Activated CD4-positive, alpha-beta memory T cell treated with anti-CD3 and anti-CD28 coated beads, Interleukin-2, amount 10 ng/mL, durations not matched to agents 7 days and 5 days (primary cell): Measurements from ENCODE around the gene RABGGTA. TPM values are rescaled to one million over a fixed set of nuclear protein-coding genes. Genes with fewer than 3 reads are reported as not detected.
A peak's percentile ranks its signal among the peaks of the same experiment; 100 is the strongest.

ENCODE experiments used
- CTCF ChIA-PET: fragments of 350-600 bp; sonication (Branson Sonifier 250); formaldehyde crosslinking; loops from one replicate; lab custom pipeline; 2021; ENCODE audit warnings: antibody characterized with exemption, inconsistent platforms; lab: Charles Lee
- POLR2A ChIA-PET: fragments of 350-600 bp; sonication (Branson Sonifier 250); formaldehyde crosslinking; loops from one replicate; lab custom pipeline; 2021; ENCODE audit warnings: antibody characterized with exemption; lab: Charles Lee
- DNase-seq: peaks from one replicate; pipeline ENCODE4 v3.0.0-alpha.2; 2020
- H3K27ac Mint-ChIP-seq: one replicate; pipeline ENCODE4 v1.8.0; 2021; ENCODE audit warnings: mild to moderate bottlenecking, mixed read lengths
- H3K27me3 Mint-ChIP-seq: one replicate; pipeline ENCODE4 v1.8.0; 2021; ENCODE audit warnings: mixed read lengths
- H3K36me3 Mint-ChIP-seq: one replicate; pipeline ENCODE4 v1.8.0; 2021; ENCODE audit warnings: low read depth, mixed read lengths
- H3K4me1 Mint-ChIP-seq: one replicate; pipeline ENCODE4 v1.8.0; 2021; ENCODE audit warnings: mixed read lengths
- H3K4me3 Mint-ChIP-seq: one replicate; pipeline ENCODE4 v1.8.0; 2021; ENCODE audit warnings: mild to moderate bottlenecking, mixed read lengths
- H3K9me3 Mint-ChIP-seq: one replicate; pipeline ENCODE4 v1.8.0; 2021; ENCODE audit warnings: mixed read lengths
- total RNA-seq, 2 experiments: library from RNA; stranded (reverse); gene quantifications; one replicate each; pipeline ENCODE4 v1.2.3, GENCODE V29; 2021

Gene RABGGTA
- total RNA-seq: 10 to 100 TPM; 40.2 to 41.0 TPM

DNA sequence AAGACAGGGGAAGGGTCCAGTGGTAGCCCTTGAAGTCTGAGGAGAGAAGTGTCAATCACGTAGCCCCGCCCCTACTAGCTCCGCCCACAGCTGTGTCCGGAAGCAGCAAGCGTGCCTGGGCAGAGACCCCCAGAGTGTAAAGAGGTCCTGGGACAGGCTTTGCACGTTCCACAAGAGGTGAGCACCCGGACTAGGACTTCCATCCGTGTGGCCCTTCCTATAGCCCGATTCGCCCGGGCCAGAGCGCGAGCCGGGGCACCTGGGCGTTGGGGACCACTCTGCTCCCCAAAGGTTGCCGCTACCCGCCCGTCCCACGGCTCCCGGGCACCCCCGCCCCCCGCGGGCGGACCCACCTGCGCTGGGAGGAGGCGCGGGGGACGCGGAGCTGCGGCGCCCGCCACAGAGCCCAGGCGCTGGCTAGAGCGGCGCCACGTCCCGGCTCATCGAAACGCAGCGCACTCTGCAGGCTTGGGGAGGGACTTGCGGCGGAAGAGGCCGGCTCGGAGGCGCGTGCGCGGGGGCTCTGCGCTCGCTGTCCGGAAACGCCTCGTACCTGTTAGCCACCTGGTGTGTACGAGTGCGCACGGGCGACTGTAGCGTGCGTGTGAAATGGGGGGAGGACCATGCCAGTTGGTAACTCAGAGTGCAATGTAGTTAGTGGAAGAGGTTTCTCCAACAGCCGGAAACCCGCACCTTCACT lies at the start of gene RABGGTA:
Gene RABGGTA, minus strand, starts transcription at position 464 of the 700 bp plus-strand sequence. CDS start 482 bp downstream, outside the sequence.
- H3K4me3 Mint-ChIP-seq: peak within 1 kb of the TSS; percentile 86
- H3K27ac Mint-ChIP-seq: peak within 1 kb of the TSS; percentile 92
- H3K4me1 Mint-ChIP-seq: peaks cover 43% of the 10 kb centered on the region

GRCh38 chr14:24317141-24317928 lies 45.9 kb upstream of the RABGGTA start:
- no peaks in the 10 kb centered on the region for H3K9me3 Mint-ChIP-seq

More for the DNA sequence above, at the start of gene RABGGTA:
- CTCF ChIA-PET: interaction anchor here (0.6 to 6.1 kb wide), 28 partner anchors 9 to 214 kb away, joined by 3 to 90 read pairs (median 6); partner anchors contain the start of genes CIDEB, DHRS1, IRF9 and LTB4R
- Mint-ChIP-seq H3K9me3 (no peaks in the 10 kb centered on the region), H3K36me3 (peaks cover 16% of the 10 kb centered on the region), H3K27me3 (no peaks in the 10 kb centered on the region)
- POLR2A ChIA-PET: interaction anchor here (0.6 to 5.8 kb wide), 34 partner anchors 8 to 400 kb away, joined by 3 to 80 read pairs (median 6); partner anchors contain the start of genes CBLN3, CHMP4A, CIDEB and DCAF11
- peak; percentile 90 for DNase-seq

GRCh38 chr14:24316597-24316950 lies 45.2 kb upstream of the RABGGTA start:
- H3K27ac Mint-ChIP-seq: no peak overlapping the region
- POLR2A ChIA-PET: no interaction called here
- no peak overlapping the region for H3K4me3 Mint-ChIP-seq
- peaks cover 14% of the 10 kb centered on the region for H3K27me3 Mint-ChIP-seq
- CTCF ChIA-PET: interaction anchor here (1.4 kb wide), 1 partner anchor 12 kb away, joined by 3 read pairs; no protein-coding TSS in a partner anchor
- peaks cover 56% of the 10 kb centered on the region for H3K4me1 Mint-ChIP-seq
- H3K9me3 Mint-ChIP-seq: no peaks in the 10 kb centered on the region
- DNase-seq: no peak
- peaks cover 41% of the 10 kb centered on the region for H3K36me3 Mint-ChIP-seq

More at GRCh38 chr14:24317141-24317928, 45.9 kb upstream of the RABGGTA start:
- Mint-ChIP-seq H3K4me1 (peaks cover 49% of the 10 kb centered on the region), H3K27ac (no peak overlapping the region), H3K4me3 (no peak overlapping the region), H3K27me3 (peaks cover 16% of the 10 kb centered on the region), H3K36me3 (peaks cover 37% of the 10 kb centered on the region)
- CTCF ChIA-PET: interaction anchor here (1.1 to 2.5 kb wide), 3 partner anchors 9 to 120 kb away, joined by 4 to 15 read pairs (median 6); partner anchors contain the start of gene CIDEB
- DNase-seq: no peak
- POLR2A ChIA-PET: interaction anchor here (1.1 to 1.7 kb wide), 3 partner anchors 12 to 86 kb away, joined by 3 to 5 read pairs (median 4); no protein-coding TSS in a partner anchor

- Mint-ChIP-seq H3K4me3 (no peak overlapping the region), H3K27ac (peak overlapping the region; percentile 96), H3K36me3 (peaks cover 41% of the 10 kb centered on the region), H3K4me1 (peaks cover 56% of the 10 kb centered on the region), H3K9me3 (no peaks in the 10 kb centered on the region), H3K27me3 (peaks cover 14% of the 10 kb centered on the region)
- DNase-seq: no peak
- POLR2A ChIA-PET: no interaction called here
- CTCF ChIA-PET: interaction anchor here (1.4 kb wide), 1 partner anchor 13 kb away, joined by 3 read pairs; no protein-coding TSS in a partner anchor
Observed at GRCh38 chr14:24315807-24316596, 44.6 kb upstream of the RABGGTA start.

- ChIA-PET POLR2A (interaction anchor here (5.8 kb wide), 1 partner anchor 15 kb away, joined by 65 read pairs; no protein-coding TSS in a partner anchor), CTCF (interaction anchor here (1.4 kb wide), 1 partner anchor 13 kb away, joined by 3 read pairs; no protein-coding TSS in a partner anchor)
- H3K4me3 Mint-ChIP-seq: peak overlapping the region; percentile 17
- H3K36me3 Mint-ChIP-seq: peaks cover 43% of the 10 kb centered on the region
- H3K27me3 Mint-ChIP-seq: peaks cover 13% of the 10 kb centered on the region
- no peak for DNase-seq
- H3K4me1 Mint-ChIP-seq: peaks cover 58% of the 10 kb centered on the region
- H3K9me3 Mint-ChIP-seq: no peaks in the 10 kb centered on the region
- peak overlapping the region; percentile 96 for H3K27ac Mint-ChIP-seq
Observed at GRCh38 chr14:24315243-24315806, 43.9 kb upstream of the RABGGTA start.

DNA sequence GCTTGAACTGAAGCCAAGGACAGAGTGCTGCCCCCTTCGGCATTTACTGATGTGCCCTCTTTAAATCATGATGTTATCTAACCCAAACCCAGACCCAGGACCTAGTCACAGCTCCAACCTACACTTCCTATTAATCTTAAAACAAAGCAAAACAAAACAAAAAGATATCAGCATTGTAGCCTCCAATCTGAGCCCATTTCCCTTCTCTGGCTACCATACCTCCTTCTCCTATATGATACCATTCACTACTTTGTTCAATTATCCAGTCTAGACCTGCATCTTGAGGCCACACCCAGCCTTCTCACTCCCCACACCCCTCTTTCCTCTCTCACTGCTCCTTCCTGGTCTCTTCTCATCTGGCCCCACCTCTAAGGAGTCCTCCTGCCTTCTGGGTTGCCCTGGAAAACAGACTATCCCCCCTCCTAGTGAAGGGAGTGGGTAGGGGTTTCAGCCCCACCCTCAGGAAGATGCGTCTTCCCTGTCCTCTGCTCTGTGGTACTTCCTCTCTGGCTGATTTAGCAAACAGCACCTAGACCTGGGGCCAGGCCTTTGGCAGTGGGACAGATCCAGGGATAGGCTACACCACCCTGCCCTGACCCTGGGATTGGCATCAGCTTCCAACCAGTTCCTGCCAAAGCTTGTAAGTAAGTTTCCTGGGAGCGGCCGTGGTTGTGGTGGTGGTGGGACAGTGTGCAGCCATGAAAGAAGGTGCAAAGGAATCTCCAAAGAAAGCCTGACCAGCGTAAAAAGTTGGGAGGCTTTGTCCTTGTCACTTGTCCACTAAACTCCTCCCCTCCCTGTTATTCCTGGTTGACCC lies 43.2 kb upstream of the RABGGTA start:
- Mint-ChIP-seq H3K4me1 (peaks cover 65% of the 10 kb centered on the region), H3K27me3 (peaks cover 6% of the 10 kb centered on the region), H3K27ac (peak overlapping the region; percentile 96), H3K4me3 (peak overlapping the region; percentile 87), H3K9me3 (no peaks in the 10 kb centered on the region), H3K36me3 (peaks cover 46% of the 10 kb centered on the region)
- ChIA-PET POLR2A (interaction anchor here (0.8 to 9.3 kb wide), 9 partner anchors 10 to 200 kb away, joined by 3 to 97 read pairs (median 6); partner anchors contain the start of genes DCAF11, DHRS1, IRF9 and NOP9), CTCF (interaction anchor here (1.0 to 9.0 kb wide), 5 partner anchors 17 to 122 kb away, joined by 3 to 144 read pairs (median 5); partner anchors contain the start of genes ADCY4 and TINF2)
- DNase-seq: no peak

DNA sequence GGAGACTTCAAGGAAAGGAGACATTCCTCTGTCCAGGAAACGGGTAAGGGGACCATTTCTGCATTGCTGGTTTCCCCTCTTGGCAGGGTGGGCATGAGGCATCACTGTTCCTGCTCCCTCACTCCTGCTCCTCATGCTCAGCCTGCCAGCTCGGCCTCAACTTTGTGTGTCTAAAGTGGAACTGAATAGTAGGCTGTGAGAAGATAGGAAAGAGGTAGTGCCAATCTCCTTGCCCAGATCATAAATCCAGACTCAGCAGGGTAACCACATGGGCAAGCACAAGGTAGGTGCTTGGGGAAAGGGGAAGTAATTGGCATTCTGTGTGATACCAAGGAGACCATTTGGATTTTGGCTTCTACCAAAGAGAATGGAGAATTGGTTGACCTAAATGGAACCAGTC lies 42.5 kb upstream of the RABGGTA start:
- peak overlapping the region; percentile 96 for H3K27ac Mint-ChIP-seq

GRCh38 chr14:24312736-24313507 lies 41.5 kb upstream of the RABGGTA start:
- Mint-ChIP-seq H3K27ac (peak overlapping the region; percentile 96), H3K4me1 (peaks cover 81% of the 10 kb centered on the region), H3K4me3 (peak overlapping the region; percentile 87), H3K9me3 (no peaks in the 10 kb centered on the region), H3K27me3 (no peaks in the 10 kb centered on the region), H3K36me3 (peaks cover 60% of the 10 kb centered on the region)
- DNase-seq: peak; percentile 74
- ChIA-PET CTCF (interaction anchor here (0.9 to 9.0 kb wide), 8 partner anchors 9 to 122 kb away, joined by 3 to 144 read pairs (median 5); partner anchors contain the start of genes ADCY4, DHRS1, KHNYN and MDP1), POLR2A (interaction anchor here (1.1 to 9.3 kb wide), 17 partner anchors 9 to 362 kb away, joined by 3 to 97 read pairs (median 6); partner anchors contain the start of genes CBLN3, DCAF11, DHRS1 and IRF9)

More for the DNA sequence above, 42.5 kb upstream of the RABGGTA start:
- Mint-ChIP-seq H3K9me3 (no peaks in the 10 kb centered on the region), H3K4me3 (peak overlapping the region; percentile 87), H3K27me3 (peaks cover 2% of the 10 kb centered on the region), H3K4me1 (peaks cover 72% of the 10 kb centered on the region), H3K36me3 (peaks cover 53% of the 10 kb centered on the region)
- no peak for DNase-seq
- ChIA-PET CTCF (interaction anchor here (1.0 to 9.0 kb wide), 5 partner anchors 18 to 122 kb away, joined by 3 to 144 read pairs (median 5); partner anchors contain the start of genes ADCY4 and TINF2), POLR2A (interaction anchor here (0.8 to 9.3 kb wide), 10 partner anchors 10 to 200 kb away, joined by 3 to 97 read pairs (median 5); partner anchors contain the start of genes DCAF11, DHRS1, IRF9 and NOP9)

GRCh38 chr14:24311837-24312615 lies 40.6 kb upstream of the RABGGTA start:
- DNase-seq: no peak
- CTCF ChIA-PET: interaction anchor here (0.8 to 9.0 kb wide), 13 partner anchors 10 to 203 kb away, joined by 3 to 144 read pairs (median 5); partner anchors contain the start of genes ADCY4, DHRS1, IRF9 and KHNYN

More at GRCh38 chr14:24311837-24312615, 40.6 kb upstream of the RABGGTA start:
- peak overlapping the region; percentile 96 for H3K27ac Mint-ChIP-seq
- peaks cover 80% of the 10 kb centered on the region for H3K4me1 Mint-ChIP-seq
- H3K4me3 Mint-ChIP-seq: peak overlapping the region; percentile 87
- H3K9me3 Mint-ChIP-seq: no peaks in the 10 kb centered on the region
- POLR2A ChIA-PET: interaction anchor here (0.8 to 9.3 kb wide), 16 partner anchors 10 to 363 kb away, joined by 3 to 97 read pairs (median 6); partner anchors contain the start of genes CBLN3, DCAF11, DHRS1 and EMC9
- H3K27me3 Mint-ChIP-seq: no peaks in the 10 kb centered on the region
- H3K36me3 Mint-ChIP-seq: peaks cover 61% of the 10 kb centered on the region
